GM06990 (cell line): ENCODE results near the gene NUP93.
A peak's percentile ranks its signal among the peaks of the same experiment; 100 is the strongest.

ENCODE experiments used
- DNase-seq: peaks from one replicate; pipeline ENCODE4 v3.0.0-alpha.2; 2011; ENCODE audit not compliant: insufficient read length; ENCODE audit errors: extremely low read depth
- H3K27me3 ChIP-seq: replicated peaks from 2 replicates; pipeline ENCODE4 v1.6.0; 2011; ENCODE audit warnings: low read length; ENCODE audit not compliant: control insufficient read depth, insufficient read depth
- H3K36me3 ChIP-seq: 2 replicates; pipeline ENCODE4 v1.5.1; 2011; ENCODE audit warnings: low read length; ENCODE audit not compliant: control insufficient read depth, insufficient read depth
- H3K4me3 ChIP-seq: replicated peaks from 2 replicates; pipeline ENCODE4 v1.5.1; 2011; ENCODE audit warnings: low read depth, mild to moderate bottlenecking, control low read depth, low read length
- TF ChIP-seq, protein P1 (sequence below): IDR thresholded peaks from 2 replicates; pipeline ENCODE4 v1.5.1; 2011; ENCODE audit warnings: low read length, control low read depth, mild to moderate bottlenecking, inconsistent platforms; ENCODE audit not compliant: insufficient read depth, poor library complexity, severe bottlenecking

NUP93 gene

DNA sequence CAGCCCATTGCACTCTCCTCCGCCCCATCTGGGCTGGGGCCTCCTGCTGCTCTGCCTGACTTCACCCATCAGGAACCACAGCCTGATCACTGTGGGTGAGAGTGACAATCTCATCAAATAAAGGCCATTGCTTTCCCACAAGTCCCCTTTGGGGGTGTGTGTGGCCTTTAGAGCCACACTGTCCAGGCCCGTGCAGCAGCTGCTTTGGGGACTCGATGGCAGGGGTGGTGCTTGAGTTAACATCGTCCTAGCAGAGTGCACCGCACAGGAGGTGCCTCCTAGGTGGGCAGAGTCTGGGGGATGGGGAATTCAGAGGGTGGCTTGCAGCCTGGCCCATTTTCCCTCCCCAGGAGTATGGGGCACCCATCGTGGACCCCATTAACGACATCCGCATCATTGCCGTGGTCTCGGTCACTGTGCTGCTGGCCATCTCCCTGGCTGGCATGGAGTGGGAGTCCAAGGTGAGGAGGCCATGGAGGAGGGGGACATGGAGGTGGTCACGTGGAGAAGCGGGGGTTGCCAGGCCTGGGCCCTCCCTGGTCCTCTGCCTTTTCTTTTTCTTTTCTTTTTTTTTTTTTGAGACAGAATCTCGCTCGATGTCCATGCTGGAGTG, 140.5 kb downstream of the NUP93 start:
- DNase-seq, result no peak
- TF ChIP-seq, protein P1, sequence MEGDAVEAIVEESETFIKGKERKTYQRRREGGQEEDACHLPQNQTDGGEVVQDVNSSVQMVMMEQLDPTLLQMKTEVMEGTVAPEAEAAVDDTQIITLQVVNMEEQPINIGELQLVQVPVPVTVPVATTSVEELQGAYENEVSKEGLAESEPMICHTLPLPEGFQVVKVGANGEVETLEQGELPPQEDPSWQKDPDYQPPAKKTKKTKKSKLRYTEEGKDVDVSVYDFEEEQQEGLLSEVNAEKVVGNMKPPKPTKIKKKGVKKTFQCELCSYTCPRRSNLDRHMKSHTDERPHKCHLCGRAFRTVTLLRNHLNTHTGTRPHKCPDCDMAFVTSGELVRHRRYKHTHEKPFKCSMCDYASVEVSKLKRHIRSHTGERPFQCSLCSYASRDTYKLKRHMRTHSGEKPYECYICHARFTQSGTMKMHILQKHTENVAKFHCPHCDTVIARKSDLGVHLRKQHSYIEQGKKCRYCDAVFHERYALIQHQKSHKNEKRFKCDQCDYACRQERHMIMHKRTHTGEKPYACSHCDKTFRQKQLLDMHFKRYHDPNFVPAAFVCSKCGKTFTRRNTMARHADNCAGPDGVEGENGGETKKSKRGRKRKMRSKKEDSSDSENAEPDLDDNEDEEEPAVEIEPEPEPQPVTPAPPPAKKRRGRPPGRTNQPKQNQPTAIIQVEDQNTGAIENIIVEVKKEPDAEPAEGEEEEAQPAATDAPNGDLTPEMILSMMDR, result no peak
- Histone ChIP-seq H3K4me3 (no peak overlapping the region), H3K27me3 (no peaks in the 10 kb centered on the region), H3K36me3 (no peaks in the 10 kb centered on the region)

DNA sequence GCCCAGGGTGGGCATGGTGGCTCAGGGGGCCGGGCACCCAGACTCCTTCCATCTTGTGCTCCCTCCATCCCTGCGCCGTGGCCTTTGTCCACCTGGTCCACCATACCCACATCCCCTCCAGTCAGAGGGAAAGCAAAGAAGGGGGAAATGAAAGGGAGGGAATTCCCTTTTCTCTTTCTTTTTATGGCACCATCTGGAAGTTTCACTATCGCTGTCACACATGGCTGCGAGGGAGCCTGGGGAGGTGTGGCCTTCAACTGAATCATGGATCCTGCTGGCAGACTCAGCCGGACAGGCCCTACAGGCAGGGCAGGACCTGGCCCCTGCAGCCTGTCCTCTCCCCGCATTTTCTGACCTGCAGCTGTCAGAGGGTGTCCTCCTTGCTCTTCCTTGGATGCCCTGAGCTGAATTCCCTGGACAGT, 141.3 kb downstream of the NUP93 start:
- H3K27me3 ChIP-seq, result no peaks in the 10 kb centered on the region
- TF ChIP-seq, protein P1, result no peak
- H3K36me3 ChIP-seq, result no peaks in the 10 kb centered on the region
- peak; percentile 72 for DNase-seq
- H3K4me3 ChIP-seq, result no peak overlapping the region

DNA sequence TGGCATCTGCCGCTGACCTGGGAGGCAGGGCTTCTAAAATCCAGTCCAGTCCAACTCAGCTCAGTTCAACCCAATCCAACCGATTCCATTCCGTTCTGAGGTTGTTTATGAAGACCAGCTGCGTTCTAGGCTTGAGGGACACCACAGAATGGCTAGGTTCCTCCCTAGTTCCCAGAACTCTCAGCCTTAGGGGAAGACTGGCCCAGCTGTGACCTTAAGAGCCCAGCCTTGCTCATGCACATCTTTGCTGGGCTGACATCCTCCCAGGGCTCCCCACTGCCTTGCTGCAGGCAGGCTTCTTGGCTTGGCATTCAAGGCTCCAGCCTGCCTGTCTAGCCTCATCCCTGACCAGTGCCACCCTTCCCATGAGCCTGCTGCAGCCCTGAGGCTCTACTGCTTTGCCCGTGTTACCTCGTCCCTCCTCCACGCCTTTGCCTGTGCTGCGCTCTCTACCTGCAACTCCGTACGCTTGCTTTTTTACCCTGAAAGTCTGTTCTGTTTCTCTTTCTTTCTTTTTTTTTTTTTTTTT, 143.0 kb downstream of the NUP93 start:
- Histone ChIP-seq H3K36me3 (no peaks in the 10 kb centered on the region), H3K27me3 (no peaks in the 10 kb centered on the region), H3K4me3 (no peak overlapping the region)
- DNase-seq, result no peak
- TF ChIP-seq, protein P1, result no peak

DNA sequence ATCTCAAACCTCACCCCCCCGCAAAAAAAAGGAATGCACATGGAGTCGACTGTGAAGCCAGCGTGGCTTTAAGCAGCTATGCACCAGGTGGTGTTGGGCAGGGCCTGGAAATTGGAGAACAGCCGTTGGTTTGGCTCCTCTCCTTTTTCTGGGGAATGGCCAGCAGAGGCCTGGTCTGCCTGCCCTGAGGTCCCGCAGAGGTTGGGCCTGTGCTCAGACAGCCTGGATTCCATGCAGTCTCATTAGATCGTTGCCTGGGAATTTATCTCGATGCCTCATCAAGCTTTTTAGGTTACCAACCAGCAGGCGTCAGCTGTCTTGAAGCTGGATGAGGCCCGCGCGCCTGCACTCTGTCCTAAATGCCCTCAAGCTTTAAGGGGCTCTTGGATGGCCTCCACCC, 144.9 kb downstream of the NUP93 start:
- DNase-seq, result no peak
- TF ChIP-seq, protein P1, result no peak
- Histone ChIP-seq H3K4me3 (no peak overlapping the region), H3K36me3 (no peaks in the 10 kb centered on the region), H3K27me3 (no peaks in the 10 kb centered on the region; the same call in 1 of the 2 replicates)

DNA sequence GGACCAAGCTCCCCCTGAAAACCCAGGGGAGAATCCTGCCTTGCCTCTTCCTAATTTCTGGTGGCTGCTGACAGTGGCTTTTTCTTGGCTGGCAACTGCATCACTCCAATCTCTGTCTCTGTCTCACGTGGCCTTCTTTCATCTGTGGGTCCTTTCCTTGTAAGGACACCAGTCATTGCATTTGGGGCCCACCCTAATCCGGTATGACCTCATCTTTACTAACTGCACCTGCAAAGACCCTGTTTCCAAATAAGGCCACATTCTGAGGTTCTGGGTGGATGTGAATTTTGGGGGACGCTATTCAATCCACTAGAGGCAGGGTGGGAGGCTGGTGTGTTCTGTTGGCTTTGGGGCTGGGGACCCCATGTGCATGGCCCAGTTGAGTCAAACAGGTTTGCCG, 146.1 kb downstream of the NUP93 start:
- no peaks in the 10 kb centered on the region for H3K36me3 ChIP-seq
- no peak overlapping the region for H3K4me3 ChIP-seq
- TF ChIP-seq, protein P1, result no peak
- DNase-seq, result no peak
- no peaks in the 10 kb centered on the region; the same call in 1 of the 2 replicates for H3K27me3 ChIP-seq
